Ectodermal cell (in vitro differentiated cells): ENCODE data around the gene CBLC.

ENCODE experiments used
- H3K27ac ChIP-seq: 2 replicates; pipeline ENCODE4 v1.7.0; 2013; ENCODE audit warnings: mild to moderate bottlenecking, low read depth, low read length; ENCODE audit not compliant: insufficient read depth, poor library complexity, severe bottlenecking
- H3K27me3 ChIP-seq: 2 replicates; pipeline ENCODE4 v1.7.0; 2013; ENCODE audit warnings: mild to moderate bottlenecking, low read length; ENCODE audit not compliant: insufficient read depth, control insufficient read depth, poor library complexity, severe bottlenecking
- H3K36me3 ChIP-seq: one replicate; pipeline ENCODE4 v1.7.0; 2013; ENCODE audit warnings: low read length; ENCODE audit not compliant: control insufficient read depth, insufficient read depth
- H3K4me1 ChIP-seq: one replicate; pipeline ENCODE4 v1.7.0; 2013; ENCODE audit warnings: low read length; ENCODE audit not compliant: control insufficient read depth, insufficient read depth
- H3K4me3 ChIP-seq: 2 replicates; pipeline ENCODE4 v1.7.0; 2013; ENCODE audit warnings: low read depth, low read length, control low read depth; ENCODE audit not compliant: insufficient read depth
- H3K9me3 ChIP-seq: 2 replicates; pipeline ENCODE4 v1.7.0; 2013; ENCODE audit warnings: mild to moderate bottlenecking, low read length, moderate library complexity; ENCODE audit not compliant: control insufficient read depth
- WGBS, 2 experiments: methylation state at CpG; one replicate each; pipeline ENCODE4 v1.1.7; 2013; ENCODE audit warnings: missing lambda C conversion rate in 2 of 2; 5-methylcytosine and 5-hydroxymethylcytosine counted together

The CBLC gene

GRCh38 chr19:44738136-44738535 lies 39.6 kb upstream of the CBLC start:
- Histone ChIP-seq H3K36me3 (no peaks in the 10 kb centered on the region), H3K4me1 (peaks cover 3% of the 10 kb centered on the region), H3K9me3 (no peaks in the 10 kb centered on the region), H3K27me3 (no peaks in the 10 kb centered on the region), H3K4me3 (no peak overlapping the region), H3K27ac (no peak overlapping the region)
- 90 to 95% methylated on average over 2 of the region's 2 CpGs for WGBS, 2 experiments

- Histone ChIP-seq H3K27ac (no peak overlapping the region), H3K36me3 (no peaks in the 10 kb centered on the region), H3K4me1 (peaks cover 3% of the 10 kb centered on the region), H3K4me3 (no peak overlapping the region), H3K9me3 (no peaks in the 10 kb centered on the region), H3K27me3 (no peaks in the 10 kb centered on the region)
- WGBS, 2 experiments: 76 to 80% methylated on average over 11 of the region's 11 CpGs
Measured at GRCh38 chr19:44738603-44739558, 38.8 kb upstream of the CBLC start.

GRCh38 chr19:44740351-44740824 lies 37.3 kb upstream of the CBLC start:
- no peak overlapping the region for H3K27ac ChIP-seq
- WGBS, 2 experiments: 66 to 69% methylated on average over 3 of the region's 3 CpGs
- no peaks in the 10 kb centered on the region for H3K9me3 ChIP-seq
- no peaks in the 10 kb centered on the region for H3K36me3 ChIP-seq
- H3K27me3 ChIP-seq: peaks cover 4% of the 10 kb centered on the region
- peaks cover 3% of the 10 kb centered on the region for H3K4me1 ChIP-seq
- H3K4me3 ChIP-seq: no peak overlapping the region

- peaks cover 3% of the 10 kb centered on the region for H3K4me1 ChIP-seq
- no peak overlapping the region for H3K27ac ChIP-seq
- H3K27me3 ChIP-seq: peaks cover 13% of the 10 kb centered on the region
- WGBS, 2 experiments: 92% methylated on average over 6 of the region's 6 CpGs
- H3K9me3 ChIP-seq: no peaks in the 10 kb centered on the region
- no peak overlapping the region for H3K4me3 ChIP-seq
- H3K36me3 ChIP-seq: no peaks in the 10 kb centered on the region
Measured at GRCh38 chr19:44741258-44741731, 36.4 kb upstream of the CBLC start.

GRCh38 chr19:44741841-44742329 lies 35.8 kb upstream of the CBLC start:
- no peak overlapping the region for H3K4me3 ChIP-seq
- peaks cover 3% of the 10 kb centered on the region for H3K4me1 ChIP-seq
- H3K27me3 ChIP-seq: peaks cover 19% of the 10 kb centered on the region
- WGBS, 2 experiments: 53% methylated on average over 12 to 13 of the region's 13 CpGs
- no peaks in the 10 kb centered on the region for H3K9me3 ChIP-seq
- no peak overlapping the region for H3K27ac ChIP-seq
- H3K36me3 ChIP-seq: no peaks in the 10 kb centered on the region

- no peaks in the 10 kb centered on the region for H3K36me3 ChIP-seq
- 92 to 94% methylated on average over 20 of the region's 20 CpGs for WGBS, 2 experiments
- no peak overlapping the region for H3K27ac ChIP-seq
- H3K4me3 ChIP-seq: no peak overlapping the region
- H3K27me3 ChIP-seq: peaks cover 25% of the 10 kb centered on the region
- no peaks in the 10 kb centered on the region for H3K9me3 ChIP-seq
- H3K4me1 ChIP-seq: peaks cover 6% of the 10 kb centered on the region
Measured at GRCh38 chr19:44742330-44743061, 35.2 kb upstream of the CBLC start.

GRCh38 chr19:44744871-44745332 lies 32.8 kb upstream of the CBLC start:
- no peak overlapping the region for H3K4me3 ChIP-seq
- H3K27ac ChIP-seq: no peak overlapping the region
- peaks cover 12% of the 10 kb centered on the region for H3K4me1 ChIP-seq
- no peaks in the 10 kb centered on the region for H3K9me3 ChIP-seq
- WGBS, 2 experiments: 64 to 65% methylated on average over 3 of the region's 3 CpGs
- peaks cover 49% of the 10 kb centered on the region for H3K27me3 ChIP-seq
- H3K36me3 ChIP-seq: no peaks in the 10 kb centered on the region

- Histone ChIP-seq H3K27ac (no peak overlapping the region), H3K9me3 (no peaks in the 10 kb centered on the region), H3K27me3 (peaks cover 54% of the 10 kb centered on the region), H3K36me3 (no peaks in the 10 kb centered on the region), H3K4me3 (no peak overlapping the region), H3K4me1 (peaks cover 12% of the 10 kb centered on the region)
- WGBS, 2 experiments: 29 to 31% methylated on average over 10 of the region's 10 CpGs
Measured at GRCh38 chr19:44745341-44745831, 32.3 kb upstream of the CBLC start.

- 77 to 78% methylated on average over 4 of the region's 4 CpGs for WGBS, 2 experiments
- H3K4me1 ChIP-seq: peaks cover 12% of the 10 kb centered on the region
- H3K27ac ChIP-seq: no peak overlapping the region
- peaks cover 60% of the 10 kb centered on the region for H3K27me3 ChIP-seq
- H3K9me3 ChIP-seq: no peaks in the 10 kb centered on the region
- H3K36me3 ChIP-seq: no peaks in the 10 kb centered on the region
- no peak overlapping the region for H3K4me3 ChIP-seq
Measured at GRCh38 chr19:44745887-44746600, 31.6 kb upstream of the CBLC start.
